Natural killer cell (primary cell): Measurements from ENCODE around the gene SLC25A28. TPM values are rescaled to one million over a fixed set of nuclear protein-coding genes. Genes with fewer than 3 reads are reported as not detected.
"Not testable (repeated sequence)": the region's sequence is repeated elsewhere in the genome, so short reads cannot be mapped to it uniquely, and the experiment has no call there.

ENCODE experiments used
- ATAC-seq, 3 donors: fragments of 150-1000 bp in 2 of 3; fragments of 200-7000 bp in 1 of 3; cut with Tn5 transposase; 1 replicate in 1 of 3; 2 replicates in 2 of 3; pipeline ENCODE4 v1.10.0; 2021; ENCODE audit warnings: mild to moderate bottlenecking in 2 of 3, moderate library complexity in 2 of 3
- DNase-seq, 2 donors: peaks; one replicate each; pipeline versions ENCODE4 v3.0.0 to v3.0.0-alpha.2; 2013 to 2021; ENCODE audit warnings: mixed read lengths in 1 of 2
- H3K27ac ChIP-seq: one replicate; pipeline ENCODE4 v1.5.1; 2013; ENCODE audit warnings: mild to moderate bottlenecking, low read length
- H3K27me3 ChIP-seq: one replicate; pipeline ENCODE4 v1.6.1; 2013; ENCODE audit warnings: low read length; ENCODE audit not compliant: control insufficient read depth, insufficient read depth
- H3K36me3 ChIP-seq: one replicate; pipeline ENCODE4 v1.6.1; 2013; ENCODE audit warnings: low read length; ENCODE audit not compliant: control insufficient read depth, insufficient read depth
- H3K4me1 ChIP-seq: one replicate; pipeline ENCODE4 v1.6.1; 2013; ENCODE audit warnings: low read length; ENCODE audit not compliant: control insufficient read depth, insufficient read depth
- H3K4me3 ChIP-seq: one replicate; pipeline ENCODE4 v1.5.1; 2013; ENCODE audit warnings: low read length
- H3K9me3 ChIP-seq: one replicate; pipeline ENCODE4 v1.6.1; 2013; ENCODE audit warnings: low read length; ENCODE audit not compliant: control insufficient read depth, insufficient read depth
- H3K27ac Mint-ChIP-seq, 2 donors: one replicate each; pipeline ENCODE4 v1.8.0; 2022; ENCODE audit warnings: mild to moderate bottlenecking in 2 of 2, mixed read lengths in 2 of 2, moderate library complexity in 1 of 2
- H3K27me3 Mint-ChIP-seq, 2 donors: one replicate each; pipeline ENCODE4 v1.8.0; 2022; ENCODE audit warnings: low read depth in 2 of 2, mixed read lengths in 2 of 2
- H3K36me3 Mint-ChIP-seq: one replicate; pipeline ENCODE4 v1.8.0; 2022; ENCODE audit warnings: mixed read lengths
- H3K4me1 Mint-ChIP-seq, 2 donors: one replicate each; pipeline ENCODE4 v1.8.0; 2022; ENCODE audit warnings: mixed read lengths in 2 of 2
- H3K4me3 Mint-ChIP-seq: one replicate; pipeline ENCODE4 v1.8.0; 2022; ENCODE audit warnings: mild to moderate bottlenecking, moderate library complexity, mixed read lengths
- H3K9me3 Mint-ChIP-seq, 2 donors: one replicate each; pipeline ENCODE4 v1.8.0; 2022; ENCODE audit warnings: mixed read lengths in 2 of 2
- WGBS: methylation state at CpG from one replicate; pipeline ENCODE4 v1.1.7; 2013; ENCODE audit warnings: missing lambda C conversion rate; ENCODE audit not compliant: insufficient coverage; 5-methylcytosine and 5-hydroxymethylcytosine counted together
- intact Hi-C: fragments of 100-400 bp; cut with micrococcal nuclease; formaldehyde crosslinking; loops from one replicate; pipeline ENCODE4 v1.14.2; 2022
- total RNA-seq, 4 donors: library from RNA; stranded (reverse); fragments of 120-200 nt in 1 of 4; gene quantifications; one replicate each; pipeline versions ENCODE4 v1.2.3 to v1.2.4, GENCODE V29; 2013 to 2022
- TF ChIP-seq, protein P1 (sequence below): fragments of 200-600 bp; IDR thresholded peaks from one replicate; pipeline ENCODE4 v1.8.0; 2022; ENCODE audit warnings: antibody characterized with exemption

The SLC25A28 gene
- total RNA-seq, 3 donors from 2014 or later (not counting 1 experiment from before 2014, with no cell fraction given), result 73.0 to 83.6 (median 75.3) TPM

- TF ChIP-seq, protein P1, sequence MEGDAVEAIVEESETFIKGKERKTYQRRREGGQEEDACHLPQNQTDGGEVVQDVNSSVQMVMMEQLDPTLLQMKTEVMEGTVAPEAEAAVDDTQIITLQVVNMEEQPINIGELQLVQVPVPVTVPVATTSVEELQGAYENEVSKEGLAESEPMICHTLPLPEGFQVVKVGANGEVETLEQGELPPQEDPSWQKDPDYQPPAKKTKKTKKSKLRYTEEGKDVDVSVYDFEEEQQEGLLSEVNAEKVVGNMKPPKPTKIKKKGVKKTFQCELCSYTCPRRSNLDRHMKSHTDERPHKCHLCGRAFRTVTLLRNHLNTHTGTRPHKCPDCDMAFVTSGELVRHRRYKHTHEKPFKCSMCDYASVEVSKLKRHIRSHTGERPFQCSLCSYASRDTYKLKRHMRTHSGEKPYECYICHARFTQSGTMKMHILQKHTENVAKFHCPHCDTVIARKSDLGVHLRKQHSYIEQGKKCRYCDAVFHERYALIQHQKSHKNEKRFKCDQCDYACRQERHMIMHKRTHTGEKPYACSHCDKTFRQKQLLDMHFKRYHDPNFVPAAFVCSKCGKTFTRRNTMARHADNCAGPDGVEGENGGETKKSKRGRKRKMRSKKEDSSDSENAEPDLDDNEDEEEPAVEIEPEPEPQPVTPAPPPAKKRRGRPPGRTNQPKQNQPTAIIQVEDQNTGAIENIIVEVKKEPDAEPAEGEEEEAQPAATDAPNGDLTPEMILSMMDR, result no peak
- Mint-ChIP-seq H3K4me1 (no peaks in the 10 kb centered on the region), H3K4me3 (no peak overlapping the region), H3K27me3 (peaks cover 6 to 36% of the 10 kb centered on the region in 2 donors), H3K9me3 (no peaks in the 10 kb centered on the region), H3K27ac (no peak overlapping the region), H3K36me3 (no peaks in the 10 kb centered on the region)
- Histone ChIP-seq H3K4me1 (no peaks in the 10 kb centered on the region), H3K36me3 (no peaks in the 10 kb centered on the region), H3K27me3 (peaks cover 2% of the 10 kb centered on the region), H3K4me3 (no peak overlapping the region), H3K9me3 (no peaks in the 10 kb centered on the region), H3K27ac (no peak overlapping the region)
- DNase-seq (peak in 1 of 2 donors; percentile 27), ATAC-seq (no peak)
- intact Hi-C loops, result no loop called here
- WGBS, result 46% methylated on average over 2 of the region's 2 CpGs
These were observed 10.2 kb upstream of the SLC25A28 start for GRCh38 chr10:99630433-99630832.

DNA sequence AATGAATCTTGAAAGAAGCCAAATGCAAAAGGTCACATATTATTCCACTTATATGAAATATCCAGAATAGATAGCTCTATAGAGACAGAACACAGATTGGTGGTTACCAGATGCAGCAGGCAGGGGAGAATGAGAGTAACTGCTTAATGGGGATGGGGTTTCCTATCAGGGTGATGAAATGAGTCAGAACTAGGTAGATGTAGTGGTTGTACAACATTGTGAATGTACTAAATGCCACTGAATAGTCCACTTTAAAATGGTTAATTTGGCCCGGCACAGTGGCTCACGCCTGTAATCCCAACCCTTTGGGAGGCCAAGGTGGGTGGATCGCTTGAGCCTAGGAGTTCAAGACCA is 9.4 kb upstream of the SLC25A28 start:
- TF ChIP-seq, protein P1, result no peak
- peaks cover 2% of the 10 kb centered on the region for H3K27me3 ChIP-seq
- no peaks in the 10 kb centered on the region for H3K9me3 ChIP-seq
- H3K9me3 Mint-ChIP-seq, result no peaks in the 10 kb centered on the region
- H3K4me1 ChIP-seq, result no peaks in the 10 kb centered on the region
- no peak overlapping the region for H3K4me3 Mint-ChIP-seq
- H3K4me3 ChIP-seq, result no peak overlapping the region
- no peaks in the 10 kb centered on the region for H3K4me1 Mint-ChIP-seq
- no peak for ATAC-seq
- no peaks in the 10 kb centered on the region for H3K36me3 ChIP-seq
- no peak overlapping the region for H3K27ac Mint-ChIP-seq
- H3K36me3 Mint-ChIP-seq, result no peaks in the 10 kb centered on the region
- WGBS, result 83% methylated on average over 1 of the region's 3 CpGs
- H3K27me3 Mint-ChIP-seq, result peaks cover 6 to 34% of the 10 kb centered on the region in 2 donors
- intact Hi-C loops, result no loop called here
- no peak for DNase-seq
- H3K27ac ChIP-seq, result no peak overlapping the region

GRCh38 chr10:99628923-99629624 is 8.8 kb upstream of the SLC25A28 start:
- DNase-seq (no peak), ATAC-seq (no peak)
- Mint-ChIP-seq H3K4me1 (no peaks in the 10 kb centered on the region), H3K4me3 (no peak overlapping the region), H3K9me3 (no peaks in the 10 kb centered on the region), H3K27ac (no peak overlapping the region), H3K36me3 (no peaks in the 10 kb centered on the region), H3K27me3 (peaks cover 6 to 29% of the 10 kb centered on the region in 2 donors)
- Histone ChIP-seq H3K27ac (no peak overlapping the region), H3K9me3 (no peaks in the 10 kb centered on the region), H3K4me3 (no peak overlapping the region), H3K27me3 (peaks cover 2% of the 10 kb centered on the region), H3K36me3 (no peaks in the 10 kb centered on the region), H3K4me1 (no peaks in the 10 kb centered on the region)
- TF ChIP-seq, protein P1, result no peak
- intact Hi-C loops, result no loop called here
- 100% methylated on average over 1 of the region's 1 CpG for WGBS

- Mint-ChIP-seq H3K4me1 (peaks cover 9 to 16% of the 10 kb centered on the region in 2 donors), H3K27me3 (peaks cover 6 to 15% of the 10 kb centered on the region in 2 donors)
- 65% methylated on average over 3 of the region's 3 CpGs for WGBS
- H3K27ac Mint-ChIP-seq, DNase-seq, H3K9me3 ChIP-seq, H3K27me3 ChIP-seq, H3K36me3 Mint-ChIP-seq, ATAC-seq, H3K9me3 Mint-ChIP-seq, H3K27ac ChIP-seq, H3K36me3 ChIP-seq, H3K4me3 ChIP-seq, H3K4me3 Mint-ChIP-seq, intact Hi-C loops: not testable (repeated sequence)
- H3K4me1 ChIP-seq, result peaks cover 11% of the 10 kb centered on the region
These were observed 4.9 kb upstream of the SLC25A28 start for GRCh38 chr10:99625124-99625523.
